ENCODE results near the gene MYADM.

Gene MYADM

GRCh38 chr19:53917356-53917755, 49.7 kb downstream of the MYADM start:
- DNase-seq = no peak

All from activated CD4-positive, alpha-beta T cell treated with anti-CD3 and anti-CD28 coated beads, Interleukin-2, amount 50 U/mL, for 48 hours (primary cell).